C4-2B (cell line): Measurements from ENCODE around the gene SLC7A6.

ENCODE experiments used
- ZFX ChIP-seq: fragments of 450-650 bp; IDR thresholded peaks from 2 replicates; pipeline ENCODE4 v1.6.1; 2017
- TF ChIP-seq, protein P1 (sequence below): fragments of 450-650 bp; conservative IDR thresholded peaks from 2 replicates; pipeline ENCODE4 v1.5.1; 2017; ENCODE audit warnings: mild to moderate bottlenecking

GRCh38 chr16:68250951-68251350 lies 13.4 kb upstream of the SLC7A6 start:
- TF ChIP-seq, protein P1, sequence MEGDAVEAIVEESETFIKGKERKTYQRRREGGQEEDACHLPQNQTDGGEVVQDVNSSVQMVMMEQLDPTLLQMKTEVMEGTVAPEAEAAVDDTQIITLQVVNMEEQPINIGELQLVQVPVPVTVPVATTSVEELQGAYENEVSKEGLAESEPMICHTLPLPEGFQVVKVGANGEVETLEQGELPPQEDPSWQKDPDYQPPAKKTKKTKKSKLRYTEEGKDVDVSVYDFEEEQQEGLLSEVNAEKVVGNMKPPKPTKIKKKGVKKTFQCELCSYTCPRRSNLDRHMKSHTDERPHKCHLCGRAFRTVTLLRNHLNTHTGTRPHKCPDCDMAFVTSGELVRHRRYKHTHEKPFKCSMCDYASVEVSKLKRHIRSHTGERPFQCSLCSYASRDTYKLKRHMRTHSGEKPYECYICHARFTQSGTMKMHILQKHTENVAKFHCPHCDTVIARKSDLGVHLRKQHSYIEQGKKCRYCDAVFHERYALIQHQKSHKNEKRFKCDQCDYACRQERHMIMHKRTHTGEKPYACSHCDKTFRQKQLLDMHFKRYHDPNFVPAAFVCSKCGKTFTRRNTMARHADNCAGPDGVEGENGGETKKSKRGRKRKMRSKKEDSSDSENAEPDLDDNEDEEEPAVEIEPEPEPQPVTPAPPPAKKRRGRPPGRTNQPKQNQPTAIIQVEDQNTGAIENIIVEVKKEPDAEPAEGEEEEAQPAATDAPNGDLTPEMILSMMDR, result no peak
- no peak for TF ChIP-seq ZFX
